NCI-H2227 (cell line): Measurements from ENCODE around the gene IMPDH2.
"Not testable (repeated sequence)": the region's sequence is repeated elsewhere in the genome, so short reads cannot be mapped to it uniquely, and the experiment has no call there.

Experiments used
- DNase-seq: peaks from one replicate; lab custom pipeline; 2025; ENCODE audit not compliant: unreplicated experiment; lab: John Stamatoyannopoulos, UW

IMPDH2 gene

DNA sequence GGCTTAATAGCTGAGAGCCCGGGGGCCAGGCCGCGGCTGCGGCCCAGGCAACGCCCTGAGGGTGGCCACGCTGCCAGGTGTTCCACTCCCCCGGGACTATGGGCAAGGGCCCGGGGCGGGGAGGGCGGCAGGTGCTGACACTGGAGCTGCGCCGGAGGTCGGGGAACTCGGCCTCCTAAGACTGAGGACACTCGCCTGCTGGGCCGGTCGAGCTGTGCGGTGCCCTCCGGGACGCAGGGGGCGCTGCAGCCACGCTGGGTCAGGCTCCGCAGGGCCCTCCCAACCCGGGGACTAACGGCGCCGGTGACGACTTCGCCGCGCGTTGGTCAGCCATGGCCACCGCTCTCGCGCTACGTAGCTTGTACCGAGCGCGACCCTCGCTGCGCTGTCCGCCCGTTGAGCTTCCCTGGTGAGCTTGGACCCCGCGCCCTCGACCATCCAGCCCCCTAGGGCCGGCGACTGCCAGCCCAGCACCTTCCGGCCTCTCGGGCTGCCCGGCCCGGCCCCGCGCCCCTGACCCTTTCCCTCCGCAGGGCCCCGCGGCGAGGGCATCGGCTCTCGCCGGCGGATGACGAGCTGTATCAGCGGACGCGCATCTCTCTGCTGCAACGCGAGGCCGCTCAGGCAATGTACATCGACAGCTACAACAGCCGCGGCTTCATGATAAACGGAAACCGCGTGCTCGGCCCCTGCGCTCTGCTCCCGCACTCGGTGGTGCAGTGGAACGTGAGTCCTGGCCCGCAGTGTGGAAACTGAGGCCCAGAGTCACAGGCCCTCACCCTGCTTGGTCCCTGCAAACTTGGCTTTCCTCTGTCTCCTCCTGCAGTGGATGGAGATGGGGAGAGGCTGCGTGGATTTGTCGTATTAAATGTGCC is 7.1 kb downstream of the IMPDH2 start, which contains the start of gene NDUFAF3:
Gene NDUFAF3 (plus strand): TSS at position 309 of the 875 bp plus-strand sequence. CDS start 24 bp downstream, at position 333.
- DNase-seq = peak; percentile 91

- peak; percentile 98 for DNase-seq
Observed at GRCh38 chr3:49021213-49021812, 7.9 kb downstream of the IMPDH2 start.

DNA sequence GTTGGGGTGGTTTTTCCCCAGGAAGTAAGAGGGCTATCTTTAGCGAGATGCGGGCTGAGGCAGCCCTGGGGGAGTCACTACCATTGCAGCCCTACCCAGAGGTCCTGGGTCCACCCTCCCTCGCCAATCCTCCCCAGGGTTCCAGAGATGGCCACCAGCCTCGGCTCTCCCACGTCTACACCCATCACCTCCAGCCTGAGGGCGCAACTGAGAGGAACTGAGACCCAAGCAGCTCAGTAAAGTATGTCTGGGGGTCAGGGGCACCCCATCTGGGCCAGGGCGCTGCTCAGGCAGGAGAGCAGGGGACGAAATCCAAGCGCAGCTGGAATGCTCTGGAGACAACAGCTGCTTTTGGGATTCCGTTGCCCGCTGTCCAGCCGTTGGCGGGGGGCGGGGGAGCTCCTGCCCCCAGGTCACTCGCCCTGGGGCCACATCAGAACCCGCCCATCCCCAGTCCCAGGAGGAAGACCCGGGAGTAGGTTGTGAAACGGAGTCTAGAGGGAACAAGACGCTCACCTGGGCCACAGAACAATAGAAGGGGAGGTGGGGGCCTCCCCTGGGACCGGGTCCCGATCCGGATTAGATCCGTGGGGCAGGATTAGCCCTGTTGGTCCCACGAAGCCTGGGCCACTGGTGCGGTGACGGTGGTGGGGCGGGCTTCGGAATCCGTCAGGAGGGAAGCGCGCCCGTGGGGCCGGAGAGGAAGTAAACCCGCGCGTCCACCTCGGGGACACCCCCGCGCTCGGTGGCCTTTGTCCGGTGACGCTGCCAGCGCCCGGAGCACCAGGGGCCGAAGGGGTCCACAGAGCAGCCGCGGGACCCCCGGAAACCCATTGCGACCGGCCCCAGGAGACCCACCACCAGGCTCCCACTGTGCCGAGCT is 8.6 kb downstream of the IMPDH2 start:
- peak; percentile 39 for DNase-seq

- DNase-seq = no peak
Observed at GRCh38 chr3:49019941-49020329, 9.3 kb downstream of the IMPDH2 start.

DNA sequence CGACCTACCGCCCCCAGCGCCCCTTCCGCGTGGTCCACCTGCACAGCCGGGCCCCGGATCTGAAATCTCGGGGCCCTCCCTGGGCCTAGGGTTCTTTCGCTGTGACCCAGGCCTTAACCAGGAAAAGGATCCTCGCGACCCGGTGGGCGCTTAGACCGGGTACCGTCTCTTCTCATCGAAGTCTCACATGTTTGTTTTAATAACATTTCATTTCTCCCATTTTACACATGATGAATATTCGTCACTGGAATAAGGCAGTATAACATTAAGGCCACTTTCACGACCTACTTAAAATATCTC is 10.5 kb downstream of the IMPDH2 start:
- DNase-seq = no peak

DNA sequence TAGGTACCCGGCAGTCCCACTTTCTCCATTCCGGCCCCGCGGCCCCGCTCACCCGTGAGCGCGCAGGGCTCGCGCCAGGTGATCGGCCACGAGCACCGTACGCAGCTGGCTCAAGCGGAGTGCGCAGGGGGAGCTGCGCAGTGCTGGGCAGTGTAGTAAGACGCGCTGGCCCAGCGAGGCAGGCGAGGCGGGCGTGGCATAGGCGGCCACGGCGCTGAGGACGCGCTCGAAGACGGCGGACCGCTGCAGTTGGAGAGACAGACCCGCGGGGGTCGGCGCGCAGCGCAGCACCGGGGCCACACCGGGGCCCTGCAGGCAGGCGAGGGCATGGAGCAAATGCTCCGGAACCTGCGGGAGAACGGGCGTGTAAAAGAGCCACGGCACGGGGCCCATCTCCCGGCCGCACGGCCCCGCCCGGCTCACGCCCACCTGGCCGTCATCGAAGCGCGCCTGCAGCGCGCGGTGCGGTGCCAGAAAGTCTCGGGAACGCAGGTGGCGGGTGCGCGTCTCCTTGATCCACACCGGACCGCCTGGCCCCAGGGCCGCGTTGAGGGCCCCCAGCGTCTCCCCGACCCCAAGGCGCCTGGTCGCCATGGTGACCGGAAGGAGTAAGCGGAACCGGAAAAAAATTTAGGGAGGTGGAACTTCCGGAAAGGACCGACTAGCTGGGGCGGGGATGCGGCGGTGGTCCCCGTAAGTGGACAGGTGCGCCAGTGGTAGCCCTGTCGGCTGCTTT is 11.1 kb downstream of the IMPDH2 start, which contains the start of gene DALRD3:
Gene DALRD3 (minus strand): TSS at position 610 of the 736 bp plus-strand sequence. CDS start 16 bp downstream, at position 594.
- DNase-seq = peak; percentile 89

DNA sequence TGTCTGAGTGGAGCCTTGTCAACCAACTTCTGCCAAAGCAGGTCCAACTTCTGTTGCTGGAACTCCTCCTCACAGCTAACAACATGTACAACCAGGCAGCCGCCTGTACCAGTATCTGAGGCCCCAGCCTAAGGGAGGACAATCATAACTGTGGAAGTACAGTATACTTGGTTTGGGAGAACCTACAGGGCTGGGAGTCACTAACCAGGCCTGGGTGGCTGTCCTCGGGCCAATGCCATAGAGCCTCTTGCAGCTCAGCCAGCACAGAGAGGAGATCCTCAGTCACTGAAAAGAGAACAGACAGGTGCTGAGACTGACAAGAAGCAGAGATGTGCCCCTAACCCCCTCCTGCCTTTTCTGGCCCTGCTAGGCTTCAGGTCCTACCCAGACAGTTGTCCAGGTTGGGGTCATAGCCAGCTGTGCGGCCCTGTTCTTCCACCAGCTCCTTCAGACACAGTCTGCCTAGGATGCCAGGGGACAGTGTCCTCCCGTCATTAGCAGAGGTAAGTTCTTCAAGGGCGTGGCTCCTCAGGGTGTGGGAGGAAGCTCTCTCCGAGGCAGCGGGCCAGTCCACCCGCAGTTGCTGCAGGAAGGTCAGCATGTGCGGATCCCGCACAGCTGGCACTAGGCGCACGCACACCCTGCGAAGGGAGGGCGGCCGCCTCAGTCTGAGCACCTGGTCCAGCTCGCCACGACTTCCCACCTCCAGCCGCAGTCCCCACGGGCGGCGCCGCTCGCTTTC is 11.8 kb downstream of the IMPDH2 start:
- DNase-seq = peak; percentile 64

DNA sequence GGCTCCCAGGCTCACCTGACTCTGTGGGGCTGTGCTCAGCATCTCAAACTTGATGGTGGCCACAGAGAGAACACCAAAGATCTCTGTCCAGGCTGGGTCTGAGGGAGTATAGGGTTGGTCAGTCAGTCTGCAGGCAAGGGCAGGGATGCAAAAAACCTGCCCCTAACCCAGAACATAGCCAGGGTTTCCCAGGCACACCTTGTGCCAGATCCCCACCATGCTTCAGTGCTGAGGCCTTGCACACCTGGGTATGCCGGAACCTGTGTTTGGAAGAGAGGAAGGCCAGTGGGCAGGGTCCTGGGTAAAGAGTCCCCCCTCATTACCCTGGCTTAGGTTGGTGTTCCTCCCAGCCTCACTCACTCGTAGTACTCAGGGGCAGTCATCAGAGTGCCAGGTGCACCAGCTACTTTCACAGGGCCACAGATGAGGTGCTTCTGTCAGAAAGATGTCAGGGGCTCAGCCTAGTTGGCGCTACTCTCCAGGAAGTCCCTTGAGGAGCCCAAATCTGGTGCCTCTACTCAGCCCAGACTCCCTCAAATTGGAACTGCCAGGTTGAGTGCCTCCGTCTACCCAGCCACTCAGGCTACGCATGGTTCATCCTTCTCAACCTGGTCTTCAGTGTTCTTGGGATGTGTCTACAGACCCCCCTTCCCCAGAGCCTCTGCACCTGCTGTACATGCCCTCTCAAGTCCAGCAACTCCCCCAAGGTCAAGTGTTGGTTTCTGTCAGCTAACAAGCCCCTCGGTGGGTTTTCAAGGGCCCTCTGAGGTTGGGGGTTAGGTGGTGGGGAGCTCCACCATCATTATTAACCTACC is 12.6 kb downstream of the IMPDH2 start:
- no peak for DNase-seq

DNA sequence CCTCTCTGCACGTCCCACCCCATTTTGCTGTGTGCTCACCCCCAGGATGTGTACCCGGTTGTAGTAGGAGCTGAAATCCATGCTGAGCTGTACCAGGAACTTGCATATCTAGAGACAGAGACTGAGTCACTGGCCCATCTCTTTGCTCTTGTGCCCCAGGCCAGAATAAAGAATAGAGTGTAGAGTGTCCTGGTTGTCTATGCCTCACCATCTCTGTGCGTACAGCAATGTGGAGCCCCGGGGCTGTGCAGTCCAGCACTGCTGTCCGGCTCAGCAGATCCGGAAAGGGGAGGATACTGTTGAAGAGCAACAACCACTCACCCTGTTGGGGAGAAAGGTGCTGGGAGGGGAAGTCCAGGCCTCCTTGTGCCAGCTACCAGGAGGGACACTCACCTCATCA is 13.4 kb downstream of the IMPDH2 start:
- DNase-seq = no peak

GRCh38 chr3:49015072-49015471 is 14.1 kb downstream of the IMPDH2 start:
- DNase-seq = no peak

DNA sequence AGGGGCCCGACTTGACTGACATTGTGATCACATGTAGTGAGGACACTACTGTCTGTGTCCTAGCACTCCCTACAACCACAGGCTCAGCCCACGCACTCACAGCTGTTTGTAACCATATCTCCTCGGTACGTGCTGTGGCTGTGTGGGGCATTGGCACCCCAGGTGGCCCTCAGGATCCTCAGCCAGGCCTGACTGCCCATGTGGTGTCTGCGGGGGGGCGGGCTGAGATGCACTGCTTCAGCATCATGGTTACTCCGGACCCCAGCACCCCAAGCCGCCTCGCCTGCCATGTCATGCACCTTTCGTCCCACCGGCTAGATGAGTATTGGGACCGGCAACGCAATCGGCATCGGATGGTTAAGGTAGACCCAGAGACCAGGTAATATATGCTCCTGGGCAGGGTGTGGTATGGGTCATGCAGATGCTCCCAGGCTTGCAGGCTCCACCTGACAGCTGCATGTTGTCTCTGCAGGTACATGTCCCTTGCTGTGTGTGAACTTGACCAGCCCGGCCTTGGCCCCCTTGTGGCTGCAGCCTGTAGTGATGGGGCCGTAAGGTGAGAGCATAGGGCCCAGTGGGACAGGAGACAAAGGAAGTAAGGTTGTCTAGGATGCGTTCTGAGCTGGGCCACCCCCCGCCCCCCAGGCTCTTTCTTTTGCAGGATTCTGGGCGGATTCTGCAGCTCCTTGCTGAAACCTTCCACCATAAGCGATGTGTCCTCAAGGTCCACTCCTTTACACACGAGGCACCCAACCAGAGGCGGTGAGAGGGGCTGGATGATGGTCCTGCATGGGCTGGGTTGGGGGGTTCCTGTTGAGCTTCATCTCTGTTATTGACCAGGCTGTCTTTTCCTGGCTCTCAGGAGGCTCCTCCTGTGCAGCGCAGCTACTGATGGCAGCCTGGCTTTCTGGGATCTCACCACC is 15.2 kb downstream of the IMPDH2 start:
- peak; percentile 19 for DNase-seq

DNA sequence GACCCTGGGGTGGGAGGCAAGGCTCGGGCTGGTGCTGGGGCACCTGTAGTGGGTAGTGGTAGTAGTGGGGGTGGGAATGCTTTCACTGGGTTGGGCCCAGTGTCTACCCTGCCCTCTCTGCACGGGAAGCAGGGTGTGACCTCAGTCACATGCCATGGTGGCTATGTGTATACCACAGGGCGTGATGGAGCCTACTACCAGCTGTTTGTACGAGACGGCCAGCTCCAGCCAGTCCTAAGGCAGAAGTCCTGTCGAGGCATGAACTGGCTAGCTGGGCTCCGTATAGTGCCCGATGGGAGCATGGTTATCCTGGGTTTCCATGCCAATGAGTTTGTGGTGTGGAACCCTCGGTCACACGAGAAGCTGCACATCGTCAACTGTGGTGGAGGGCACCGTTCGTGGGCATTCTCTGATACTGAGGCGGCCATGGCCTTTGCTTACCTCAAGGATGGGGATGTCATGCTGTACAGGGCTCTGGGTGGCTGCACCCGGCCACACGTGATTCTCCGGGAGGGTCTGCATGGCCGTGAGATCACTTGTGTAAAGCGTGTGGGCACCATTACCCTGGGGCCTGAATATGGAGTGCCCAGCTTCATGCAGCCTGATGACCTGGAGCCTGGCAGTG is 16.0 kb downstream of the IMPDH2 start:
- no peak for DNase-seq

DNA sequence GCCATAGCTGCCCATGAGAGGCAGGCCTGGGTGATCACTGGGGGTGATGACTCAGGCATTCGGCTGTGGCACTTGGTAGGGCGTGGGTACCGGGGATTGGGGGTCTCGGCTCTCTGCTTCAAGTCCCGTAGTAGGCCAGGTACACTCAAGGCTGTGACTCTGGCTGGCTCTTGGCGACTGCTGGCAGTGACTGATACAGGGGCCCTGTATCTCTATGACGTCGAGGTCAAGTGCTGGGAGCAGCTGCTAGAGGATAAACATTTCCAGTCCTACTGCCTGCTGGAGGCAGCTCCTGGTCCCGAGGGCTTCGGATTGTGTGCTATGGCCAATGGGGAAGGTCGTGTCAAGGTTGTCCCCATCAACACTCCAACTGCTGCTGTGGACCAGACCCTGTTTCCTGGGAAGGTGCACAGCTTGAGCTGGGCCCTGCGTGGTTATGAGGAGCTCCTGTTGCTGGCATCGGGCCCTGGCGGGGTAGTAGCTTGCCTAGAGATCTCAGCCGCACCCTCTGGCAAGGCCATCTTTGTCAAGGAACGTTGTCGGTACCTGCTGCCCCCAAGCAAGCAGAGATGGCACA is 16.7 kb downstream of the IMPDH2 start:
- no peak for DNase-seq

GRCh38 chr3:49009396-49009795 is 19.8 kb downstream of the IMPDH2 start:
- no peak for DNase-seq

GRCh38 chr3:49008627-49009026 is 20.6 kb downstream of the IMPDH2 start:
- DNase-seq = not testable (repeated sequence)

GRCh38 chr3:49007771-49008528 is 21.2 kb downstream of the IMPDH2 start:
- peak; percentile 90 for DNase-seq
